Inflammatory macrophage treated with lipopolysaccharide for 1 hour (primary cell): ENCODE data around the gene SPANXN2.
"Not testable (repeated sequence)": the region's sequence is repeated elsewhere in the genome, so short reads cannot be mapped to it uniquely, and the experiment has no call there.

Experiments
- DNase-seq, 2 donors: peaks; one replicate each; pipeline ENCODE4 v3.0.0-alpha.2; 2020 to 2022

SPANXN2 gene, protein sequence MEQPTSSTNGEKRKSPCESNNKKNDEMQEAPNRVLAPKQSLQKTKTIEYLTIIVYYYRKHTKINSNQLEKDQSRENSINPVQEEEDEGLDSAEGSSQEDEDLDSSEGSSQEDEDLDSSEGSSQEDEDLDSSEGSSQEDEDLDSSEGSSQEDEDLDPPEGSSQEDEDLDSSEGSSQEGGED

DNA sequence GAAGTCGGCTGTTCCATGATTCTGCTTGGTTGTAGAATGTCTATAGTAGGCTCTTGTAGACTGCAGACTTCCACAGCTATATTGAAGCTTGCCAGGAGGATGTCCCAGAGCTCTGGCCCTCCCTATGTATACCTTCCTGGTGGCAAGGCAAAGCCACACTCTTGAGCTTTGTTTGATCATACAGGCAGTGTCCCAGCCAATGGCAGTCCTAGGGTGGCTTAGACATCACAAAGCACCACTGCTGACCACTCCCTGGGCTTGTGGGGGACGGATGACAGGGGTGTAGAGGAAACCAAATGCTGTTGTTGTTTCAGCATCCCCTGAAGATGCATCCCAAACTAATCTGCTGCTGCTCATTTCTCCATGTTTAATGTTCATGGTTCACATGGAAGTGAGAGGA lies at the start of gene SPANXN2:
Gene SPANXN2 (minus strand): TSS at position 101 of the 400 bp plus-strand sequence. CDS start 84 bp downstream, at position 17.
- DNase-seq, result not testable (repeated sequence)

DNA sequence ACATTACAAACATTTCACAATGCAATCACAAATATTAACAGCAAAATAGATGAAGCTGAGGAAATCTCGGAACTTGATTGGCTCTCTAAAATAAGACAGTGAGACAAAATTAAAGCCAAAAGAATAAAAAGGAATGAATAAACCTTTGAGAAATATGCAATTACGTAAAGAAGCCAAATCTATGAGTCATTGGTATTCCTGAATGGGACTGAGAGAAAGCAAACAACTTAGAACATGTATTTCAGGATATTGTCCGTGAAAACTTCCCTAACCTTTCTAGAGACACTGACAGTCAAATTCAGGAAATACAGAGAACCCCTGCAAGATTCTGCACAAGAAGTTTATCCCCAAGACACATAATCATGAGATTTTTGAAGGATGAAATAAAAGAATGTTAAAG lies 48.4 kb upstream of the SPANXN2 start:
- DNase-seq, result no peak

DNA sequence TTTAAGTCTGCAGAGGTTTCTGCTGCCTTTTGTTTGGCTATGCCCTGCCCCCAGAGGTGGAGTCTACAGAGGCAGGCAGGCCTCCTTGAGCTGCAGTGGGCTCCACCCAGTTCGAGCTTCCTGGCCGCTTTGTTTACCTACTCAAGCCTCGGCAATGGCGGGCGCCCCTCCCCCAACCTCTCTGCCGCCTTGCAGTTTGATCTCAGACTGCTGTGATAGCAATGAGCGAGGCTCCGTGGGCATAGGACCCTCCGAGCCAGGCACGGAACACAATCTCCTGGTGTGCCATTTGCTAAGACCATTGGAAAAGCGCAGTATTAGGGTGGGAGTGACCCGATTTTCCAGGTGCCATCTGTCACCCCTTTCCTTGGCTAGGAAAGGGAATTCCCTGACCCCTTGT lies 47.2 kb upstream of the SPANXN2 start:
- not testable (repeated sequence) for DNase-seq

DNA sequence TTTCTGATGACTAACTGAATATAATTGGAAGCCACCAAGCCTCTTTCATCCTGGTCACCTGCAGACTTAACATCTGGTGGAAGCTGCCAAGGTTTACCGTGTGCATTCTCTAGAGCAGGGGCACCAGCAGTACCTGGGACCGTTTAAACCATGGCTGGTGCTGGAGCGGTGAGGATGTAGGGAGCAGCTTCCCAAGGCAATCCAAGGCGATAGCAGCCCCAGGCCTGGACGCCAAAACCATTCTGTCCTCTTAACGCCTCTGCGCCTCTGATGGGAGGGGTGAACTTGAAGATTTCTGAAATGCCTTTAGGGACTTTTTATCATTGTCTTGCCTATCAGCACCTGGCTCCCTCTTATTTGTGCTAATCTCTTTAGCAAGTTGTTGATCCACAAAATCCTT lies 37.3 kb upstream of the SPANXN2 start:
- no peak for DNase-seq

DNA sequence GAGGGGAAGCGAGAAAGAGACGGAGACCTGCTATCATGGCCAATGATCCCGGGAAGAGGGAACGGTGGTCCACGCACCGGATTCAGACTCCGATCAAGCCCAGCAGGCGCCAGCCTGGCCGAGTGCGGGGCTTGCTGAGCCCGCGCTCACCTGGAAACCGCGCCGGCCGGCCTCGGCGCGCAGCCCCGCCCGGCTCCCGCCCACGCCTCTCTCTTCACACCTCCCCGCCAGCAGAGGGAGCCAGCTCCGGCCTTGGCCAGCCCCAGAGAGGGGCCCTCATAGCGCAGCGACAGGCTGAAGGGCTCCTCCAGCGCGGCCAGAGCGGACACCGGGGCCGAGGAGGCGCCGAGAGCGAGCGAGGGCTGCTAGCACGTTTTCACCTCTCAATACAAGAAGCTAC lies 36.8 kb upstream of the SPANXN2 start:
- no peak for DNase-seq

DNA sequence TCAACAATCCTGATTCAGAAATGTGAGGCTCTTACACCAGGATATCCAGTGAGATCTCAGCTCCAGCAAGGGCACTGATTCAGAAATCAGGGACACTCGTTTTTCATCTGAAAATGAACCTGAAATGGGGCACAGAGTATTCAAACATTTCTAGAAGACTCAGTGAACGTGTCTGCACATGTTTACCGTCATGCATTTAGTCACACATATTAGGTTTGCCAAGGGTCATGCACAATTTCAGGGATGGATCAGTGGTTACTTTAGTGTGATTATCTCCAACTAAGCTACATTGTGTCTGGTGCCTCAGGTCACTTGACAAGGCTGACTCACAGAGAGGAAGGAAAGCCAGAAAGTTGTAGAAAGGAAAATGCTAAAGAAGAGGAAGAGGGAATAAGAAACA lies 33.6 kb upstream of the SPANXN2 start:
- no peak for DNase-seq

DNA sequence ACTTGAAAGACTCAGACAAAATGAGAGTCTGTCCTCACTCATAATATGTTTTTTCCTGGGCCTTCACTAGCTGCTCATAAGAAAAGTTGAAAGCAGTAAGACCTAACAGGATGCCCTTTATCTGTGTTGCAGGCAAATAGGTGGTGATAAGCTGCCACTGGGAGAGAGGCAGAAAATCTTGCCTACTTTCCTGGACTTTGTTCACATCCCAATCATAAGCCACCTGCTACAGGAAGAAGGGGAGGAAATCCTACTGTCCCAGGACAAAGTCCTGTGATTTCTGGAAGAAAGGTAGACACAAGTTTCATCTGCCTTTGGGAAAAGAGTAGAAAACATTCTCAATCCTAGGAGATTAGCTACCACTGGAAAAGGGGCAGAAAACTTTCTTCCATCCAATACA lies 13.3 kb upstream of the SPANXN2 start:
- DNase-seq, result no peak

DNA sequence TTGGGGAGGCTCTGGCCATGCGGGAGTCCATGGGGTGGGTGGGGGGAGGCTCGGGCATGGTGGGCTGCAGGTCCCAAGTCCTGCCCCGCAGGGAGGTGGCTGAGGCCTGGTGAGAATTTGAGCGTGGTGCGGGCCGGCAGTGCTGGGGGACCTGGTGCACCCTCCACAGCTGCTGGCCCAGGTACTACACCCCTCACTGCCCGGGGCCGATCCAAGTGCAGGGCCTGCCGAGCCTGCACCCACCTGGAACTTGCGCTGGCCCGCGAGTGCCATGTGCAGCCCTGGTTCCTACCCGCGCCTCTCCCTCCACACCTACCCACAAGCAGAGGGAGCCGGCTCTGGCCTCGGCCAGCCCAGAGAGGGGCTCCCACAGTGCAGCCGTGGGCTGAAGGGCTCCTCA lies 5.7 kb upstream of the SPANXN2 start:
- no peak for DNase-seq

DNA sequence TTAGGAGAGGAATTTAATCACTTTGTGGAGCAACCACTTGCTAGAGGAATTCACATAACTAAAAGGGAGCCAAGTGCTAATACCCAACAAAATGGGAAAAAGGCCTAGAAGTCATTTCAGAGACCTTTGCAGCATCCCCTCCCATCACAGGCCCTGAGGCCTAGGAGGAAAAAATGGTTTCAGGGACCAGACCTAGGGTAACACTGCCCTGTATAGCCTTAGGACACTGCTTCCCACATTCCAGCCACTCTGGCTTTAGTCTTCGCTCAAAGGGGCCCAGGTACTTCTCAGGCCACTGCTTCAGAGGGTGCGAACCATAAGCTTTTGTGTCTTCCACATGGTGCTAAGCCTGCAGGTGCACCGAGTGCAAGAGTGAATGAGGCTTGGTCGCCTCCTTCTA lies 19.1 kb downstream of the SPANXN2 start:
- no peak for DNase-seq

DNA sequence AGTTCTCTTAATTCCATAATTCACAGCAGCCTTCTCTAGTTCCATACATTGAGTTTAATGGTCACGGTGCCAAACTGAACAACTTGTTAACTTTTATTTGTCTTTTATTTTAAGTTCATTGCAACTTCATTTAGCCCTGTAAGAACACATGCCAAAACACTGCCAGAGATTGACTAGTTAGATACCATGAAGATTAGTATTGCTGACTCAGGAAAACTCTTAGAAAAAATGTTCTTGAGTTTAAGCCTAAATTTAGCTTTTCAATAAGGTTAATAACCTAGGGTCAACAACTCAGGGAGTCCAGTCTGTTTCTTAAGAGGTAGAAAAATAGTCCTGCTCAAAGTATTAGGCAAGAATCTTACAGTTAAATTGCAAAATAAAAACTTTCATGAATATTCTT lies 25.7 kb downstream of the SPANXN2 start:
- no peak for DNase-seq

DNA sequence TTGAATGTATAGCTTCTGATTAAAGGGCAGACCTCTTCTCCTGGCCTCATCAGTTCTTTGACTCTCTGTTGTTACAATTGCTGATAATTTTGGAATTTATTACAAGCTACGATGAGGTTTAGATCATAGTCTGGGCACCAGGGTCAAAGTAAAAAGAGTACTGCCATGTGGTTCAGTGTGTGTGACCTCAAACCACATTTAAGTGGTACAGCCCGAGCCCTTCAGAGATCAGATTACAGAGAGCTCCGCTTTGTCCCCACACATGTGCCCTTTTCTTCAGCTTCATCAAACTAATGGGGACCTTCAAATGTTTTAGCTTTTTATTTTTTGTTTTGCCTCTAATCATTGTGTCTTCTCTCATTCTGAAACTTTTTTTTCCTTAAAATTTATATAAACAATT lies 37.1 kb downstream of the SPANXN2 start:
- DNase-seq, result no peak

DNA sequence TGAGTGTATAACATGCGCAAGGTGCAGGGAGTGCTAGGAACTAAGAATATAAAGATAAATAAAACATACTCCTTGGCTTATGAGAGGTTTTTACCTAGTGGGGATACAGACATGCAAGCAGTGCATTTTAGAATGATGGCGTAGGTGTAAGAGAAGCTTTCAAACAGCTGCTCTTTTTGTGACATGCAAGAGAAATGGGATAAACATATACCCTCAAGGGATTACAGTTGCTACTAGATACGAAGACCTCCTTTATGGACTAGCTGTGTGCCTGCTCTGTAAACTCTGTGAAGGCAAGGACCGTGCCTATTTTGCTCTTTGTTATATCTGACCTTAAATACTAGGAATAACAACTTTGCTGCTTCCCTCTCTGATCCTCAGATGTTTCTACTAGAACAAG lies 45.6 kb downstream of the SPANXN2 start:
- no peak for DNase-seq

DNA sequence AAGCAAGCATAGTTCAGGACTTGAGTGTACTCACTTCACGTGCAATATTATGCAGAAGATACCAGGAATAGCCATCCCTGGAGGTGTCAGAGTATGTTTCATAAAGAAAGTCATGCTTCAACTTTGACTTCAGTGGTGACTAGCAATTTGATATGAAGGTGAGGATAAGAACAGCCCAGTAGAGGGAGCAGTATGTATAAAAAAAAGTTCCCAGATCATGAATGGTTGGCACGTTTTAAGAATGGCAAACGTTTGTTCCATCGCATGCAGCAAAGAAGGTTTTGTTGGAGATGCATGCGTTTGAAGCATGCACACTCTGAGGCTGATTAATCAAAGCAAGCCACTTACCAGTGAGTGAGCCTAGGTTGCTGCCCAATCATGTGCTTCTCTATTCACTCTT lies 51.2 kb downstream of the SPANXN2 start:
- DNase-seq, result peak in 1 of 2 donors; percentile 0

DNA sequence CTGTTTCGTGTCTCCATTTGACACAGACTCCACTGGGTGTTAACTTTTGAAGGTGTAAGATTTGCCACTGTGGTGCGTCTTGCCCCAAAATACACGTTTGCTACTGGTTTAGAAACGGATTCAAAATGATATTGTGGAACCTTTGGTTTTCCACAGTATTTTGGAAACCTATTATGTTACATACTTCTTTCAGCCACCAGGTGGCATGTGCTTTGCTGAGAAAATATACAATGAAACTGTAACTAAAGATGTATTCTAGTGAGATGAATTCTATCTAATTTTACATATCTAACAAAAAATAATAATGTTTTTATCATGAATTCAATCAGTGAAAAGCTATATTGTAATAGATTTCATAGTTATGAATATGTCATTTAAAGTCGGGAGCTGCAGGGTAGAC lies 56.2 kb downstream of the SPANXN2 start:
- peak in 1 of 2 donors; percentile 29 for DNase-seq

DNA sequence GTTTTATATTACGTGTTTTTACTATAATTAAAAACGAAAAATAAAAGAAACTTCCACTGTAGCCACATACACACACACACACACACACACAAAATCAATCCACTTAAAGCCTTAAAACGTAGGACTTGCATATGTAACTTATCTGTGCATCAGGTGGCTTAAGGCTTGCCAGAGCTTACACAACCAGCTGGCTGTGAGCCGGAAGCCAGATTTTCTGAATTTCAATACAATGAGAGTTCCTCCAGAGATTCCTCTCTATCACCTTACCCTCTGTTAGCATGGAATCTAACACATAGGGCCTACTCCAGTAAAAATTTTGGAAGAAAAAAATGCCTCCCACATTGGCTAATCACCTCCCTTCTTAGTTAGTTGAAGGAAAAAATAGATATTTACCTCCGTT lies 56.8 kb downstream of the SPANXN2 start:
- no peak for DNase-seq
